ENCODE results near the gene PIGU. TPM values are rescaled to one million over a fixed set of nuclear protein-coding genes. Genes with fewer than 3 reads are reported as not detected.

PIGU gene
- total and polyA plus RNA-seq, 2 of the 13 experiments (the other 11 are each of a cell fraction or from before 2014, with no cell fraction given), result 45.5 to 231 TPM

- TF ChIP-seq ZNF138 (CRISPR knock-in tag; IDR thresholded peaks at IDR 0.05; ENCODE audit: low read depth) (peak; percentile 41; the same call in 1 of the 2 replicates), RFX1 (IDR thresholded peaks at IDR 0.05) (peak; percentile 86), RFX3 (CRISPR knock-in tag; IDR thresholded peaks at IDR 0.05) (peak; percentile 86), KDM6A (CRISPR knock-in tag; IDR thresholded peaks at IDR 0.05; ENCODE audit: low read depth) (no peak), ARID4A (CRISPR knock-in tag; IDR thresholded peaks at IDR 0.05; ENCODE audit: borderline replicate concordance) (no peak; the same call in 1 of the 2 replicates), EED (CRISPR knock-in tag; IDR thresholded peaks at IDR 0.05) (peak; percentile 89; the same call in 1 of the 2 replicates), SP5 (CRISPR knock-in tag; IDR thresholded peaks at IDR 0.05; ENCODE audit: borderline replicate concordance, low read depth) (no peak), ZNF781 (CRISPR knock-in tag; IDR thresholded peaks at IDR 0.05; ENCODE audit: borderline replicate concordance, not compliant biosample characterization) (no peak), RFX5 (IDR thresholded peaks at IDR 0.05; ENCODE audit: low read depth, low read length) (peak; percentile 54; the same call in 1 of the 2 replicates), ZNF678 (CRISPR knock-in tag; IDR thresholded peaks at IDR 0.05) (0 out of 2 replicates have a peak, but pooled peaks have one; percentile 48), SNAPC2 (CRISPR knock-in tag; IDR thresholded peaks at IDR 0.05) (no peak), UBTF (CRISPR knock-in tag; IDR thresholded peaks at IDR 0.05) (no peak), ZNF10 (CRISPR knock-in tag; IDR thresholded peaks at IDR 0.05; ENCODE audit: borderline replicate concordance, low read depth) (no peak), TBX2 (CRISPR knock-in tag; IDR thresholded peaks at IDR 0.05; ENCODE audit: borderline replicate concordance) (peak; percentile 54), FLYWCH1 (CRISPR knock-in tag; IDR thresholded peaks at IDR 0.05) (no peak), ZNF788 (CRISPR knock-in tag; IDR thresholded peaks at IDR 0.05; ENCODE audit: borderline replicate concordance) (peak; percentile 64), SP2 (CRISPR knock-in tag; IDR thresholded peaks at IDR 0.05) (no peak), MAZ (IDR thresholded peaks at IDR 0.05; ENCODE audit: borderline replicate concordance, low read depth, low read length) (no peak), MAZ (CRISPR knock-in tag; IDR thresholded peaks at IDR 0.05; ENCODE audit: low read depth) (0 out of 2 replicates have a peak, but pooled peaks have one; percentile 33), ZNF615 (CRISPR knock-in tag; IDR thresholded peaks at IDR 0.05; ENCODE audit: borderline replicate concordance) (no peak), SAP130 (CRISPR knock-in tag; IDR thresholded peaks at IDR 0.05; ENCODE audit: low read depth) (peak; percentile 57), ZZZ3 (CRISPR knock-in tag; IDR thresholded peaks at IDR 0.05; ENCODE audit: borderline replicate concordance) (0 out of 2 replicates have a peak, but pooled peaks have one; percentile 38)
Observed at GRCh38 chr20:34549291-34549928, 127.5 kb downstream of the PIGU start (continued).
